Panc1 (cell line): ENCODE measurements around the gene TANK. TPM values are rescaled to one million over a fixed set of nuclear protein-coding genes. Genes with fewer than 3 reads are reported as not detected.

Experiments
- ATAC-seq: fragments of 200-7000 bp; cut with Tn5 transposase; 2 replicates; pipeline ENCODE4 v1.9.1; 2020; ENCODE audit warnings: mild to moderate bottlenecking, moderate library complexity
- BruUV-seq: library from RNA; stranded (reverse); fragments of 400-500 nt; replicated peaks from 2 replicates; lab custom pipeline; 2021; lab: Mats Ljungman, UMichigan
- CTCF ChIA-PET: fragments of 300-600 bp; sonication (Branson Sonifier 250); formaldehyde crosslinking; loops from one replicate; lab custom pipeline; 2022; ENCODE audit warnings: antibody characterized with exemption; lab: Charles Lee
- POLR2A ChIA-PET: fragments of 300-600 bp; sonication (Branson Sonifier 250); formaldehyde crosslinking; loops from one replicate; lab custom pipeline; 2022; ENCODE audit warnings: antibody characterized with exemption; lab: Charles Lee
- DNase-seq: peaks from one replicate; pipeline ENCODE4 v3.0.0-alpha.2; 2010; ENCODE audit warnings: low read depth, low spot score
- H3K27ac ChIP-seq: 2 replicates; pipeline ENCODE4 v1.5.1; 2011; ENCODE audit warnings: mild to moderate bottlenecking, low read length, inconsistent platforms
- H3K27me3 ChIP-seq: fragments of 200-500 bp; sonication (Bioruptor generic); 2 replicates; pipeline ENCODE4 v1.6.0; 2014; ENCODE audit warnings: low read length, inconsistent platforms; ENCODE audit not compliant: control insufficient read depth, insufficient read depth
- H3K36me3 ChIP-seq: fragments of 200-500 bp; sonication (Bioruptor generic); 2 replicates; pipeline ENCODE4 v1.5.1; 2014; ENCODE audit warnings: inconsistent platforms, mild to moderate bottlenecking, low read length, moderate library complexity; ENCODE audit not compliant: control insufficient read depth, insufficient read depth
- H3K4me1 ChIP-seq: 2 replicates; pipeline ENCODE4 v1.5.1; 2011; ENCODE audit warnings: inconsistent platforms, mild to moderate bottlenecking, low read length, moderate library complexity; ENCODE audit not compliant: control insufficient read depth, insufficient read depth
- H3K4me3 ChIP-seq, 2 experiments: 2 replicates each; pipeline ENCODE4 v1.5.1; 2011 to 2012; ENCODE audit warnings: low read depth in 2 of 2, low read length in 2 of 2, mild to moderate bottlenecking in 2 of 2, inconsistent platforms in 1 of 2, moderate library complexity in 1 of 2
- H3K9me3 ChIP-seq: fragments of 200-500 bp; sonication (Bioruptor generic); 2 replicates; pipeline ENCODE4 v1.5.1; 2014; ENCODE audit warnings: low read depth, mild to moderate bottlenecking, inconsistent platforms, low read length, moderate library complexity; ENCODE audit not compliant: control insufficient read depth, insufficient read depth
- POLR2AphosphoS5 ChIP-seq: IDR thresholded peaks from 2 replicates; pipeline ENCODE4 v1.6.1; 2012; ENCODE audit warnings: mild to moderate bottlenecking, low read depth, low read length, moderate library complexity
- SIN3A ChIP-seq: IDR thresholded peaks from 2 replicates; pipeline ENCODE4 v1.6.1; 2012; ENCODE audit warnings: low read depth, mild to moderate bottlenecking, low read length, moderate library complexity, borderline replicate concordance; ENCODE audit not compliant: insufficient read depth
- TCF7L2 ChIP-seq: IDR thresholded peaks from 2 replicates; pipeline ENCODE4 v1.6.1; 2011; ENCODE audit warnings: mild to moderate bottlenecking, low read depth, low read length, inconsistent platforms
- in situ Hi-C: cut with HindIII; loops from 2 replicates; pipeline ENCODE4 v1.10.0; 2016; ENCODE audit warnings: low sequenced_read_pairs, low pct_unique_long_range_greater_than_20kb
- intact Hi-C: fragments of 100-400 bp; cut with micrococcal nuclease; formaldehyde crosslinking; loops from one replicate; pipeline ENCODE4 v1.10.0; 2022; ENCODE audit not compliant: unreplicated experiment
- total RNA-seq: library from RNA; stranded (reverse); gene quantifications from one replicate; pipeline ENCODE4 v1.2.1, GENCODE V29; 2021; ENCODE audit not compliant: unreplicated experiment
- TF ChIP-seq, protein P1 (sequence below): fragments of 450-650 bp; IDR thresholded peaks from 2 replicates; pipeline ENCODE4 v1.5.1; 2017; ENCODE audit warnings: mild to moderate bottlenecking
- TF ChIP-seq, protein P2 (sequence below), 2 experiments: IDR thresholded peaks; 2 replicates each; pipeline ENCODE4 v1.6.1; 2011 to 2012; ENCODE audit warnings: low read depth in 2 of 2, control low read depth in 1 of 2, low read length in 1 of 2, mild to moderate bottlenecking in 1 of 2, moderate library complexity in 1 of 2; ENCODE audit not compliant: insufficient read depth in 1 of 2

Gene TANK
- total RNA-seq, 1 experiment from 2014 or later, result 36.0 TPM

DNA sequence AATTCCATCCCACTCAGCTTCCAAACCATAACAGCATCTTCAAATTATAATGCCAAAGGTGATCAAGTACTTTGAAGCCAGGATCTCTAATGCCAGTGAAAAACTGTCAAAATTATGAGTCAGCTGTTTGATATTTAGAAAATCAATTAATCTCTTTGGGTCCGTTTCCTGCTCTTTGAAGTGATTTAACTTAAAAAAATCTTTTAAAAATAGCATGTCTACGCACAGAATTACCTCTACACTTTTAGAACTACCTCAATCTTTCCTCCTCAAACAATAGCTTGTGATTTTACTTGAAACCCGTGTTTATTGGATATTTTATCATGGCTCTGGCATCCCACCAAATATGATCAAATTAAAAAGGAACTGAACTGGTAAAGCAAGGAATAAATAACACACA lies 31.3 kb upstream of the TANK start:
- Histone ChIP-seq H3K4me3 (no peak overlapping the region), H3K4me1 (peaks cover 9% of the 10 kb centered on the region; the same call in 1 of the 2 replicates), H3K9me3 (no peaks in the 10 kb centered on the region), H3K36me3 (no peaks in the 10 kb centered on the region), H3K27me3 (no peaks in the 10 kb centered on the region), H3K27ac (no peak overlapping the region)
- in situ Hi-C loops, result no loop called here
- ChIA-PET POLR2A (no interaction called here), CTCF (no interaction called here)
- ATAC-seq (no peak), DNase-seq (no peak)
- no TSS peak for BruUV-seq
- TF ChIP-seq SIN3A (no peak), POLR2AphosphoS5 (no peak), TCF7L2 (no peak)
- TF ChIP-seq, protein P1, sequence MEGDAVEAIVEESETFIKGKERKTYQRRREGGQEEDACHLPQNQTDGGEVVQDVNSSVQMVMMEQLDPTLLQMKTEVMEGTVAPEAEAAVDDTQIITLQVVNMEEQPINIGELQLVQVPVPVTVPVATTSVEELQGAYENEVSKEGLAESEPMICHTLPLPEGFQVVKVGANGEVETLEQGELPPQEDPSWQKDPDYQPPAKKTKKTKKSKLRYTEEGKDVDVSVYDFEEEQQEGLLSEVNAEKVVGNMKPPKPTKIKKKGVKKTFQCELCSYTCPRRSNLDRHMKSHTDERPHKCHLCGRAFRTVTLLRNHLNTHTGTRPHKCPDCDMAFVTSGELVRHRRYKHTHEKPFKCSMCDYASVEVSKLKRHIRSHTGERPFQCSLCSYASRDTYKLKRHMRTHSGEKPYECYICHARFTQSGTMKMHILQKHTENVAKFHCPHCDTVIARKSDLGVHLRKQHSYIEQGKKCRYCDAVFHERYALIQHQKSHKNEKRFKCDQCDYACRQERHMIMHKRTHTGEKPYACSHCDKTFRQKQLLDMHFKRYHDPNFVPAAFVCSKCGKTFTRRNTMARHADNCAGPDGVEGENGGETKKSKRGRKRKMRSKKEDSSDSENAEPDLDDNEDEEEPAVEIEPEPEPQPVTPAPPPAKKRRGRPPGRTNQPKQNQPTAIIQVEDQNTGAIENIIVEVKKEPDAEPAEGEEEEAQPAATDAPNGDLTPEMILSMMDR, result no peak
- TF ChIP-seq, protein P2, sequence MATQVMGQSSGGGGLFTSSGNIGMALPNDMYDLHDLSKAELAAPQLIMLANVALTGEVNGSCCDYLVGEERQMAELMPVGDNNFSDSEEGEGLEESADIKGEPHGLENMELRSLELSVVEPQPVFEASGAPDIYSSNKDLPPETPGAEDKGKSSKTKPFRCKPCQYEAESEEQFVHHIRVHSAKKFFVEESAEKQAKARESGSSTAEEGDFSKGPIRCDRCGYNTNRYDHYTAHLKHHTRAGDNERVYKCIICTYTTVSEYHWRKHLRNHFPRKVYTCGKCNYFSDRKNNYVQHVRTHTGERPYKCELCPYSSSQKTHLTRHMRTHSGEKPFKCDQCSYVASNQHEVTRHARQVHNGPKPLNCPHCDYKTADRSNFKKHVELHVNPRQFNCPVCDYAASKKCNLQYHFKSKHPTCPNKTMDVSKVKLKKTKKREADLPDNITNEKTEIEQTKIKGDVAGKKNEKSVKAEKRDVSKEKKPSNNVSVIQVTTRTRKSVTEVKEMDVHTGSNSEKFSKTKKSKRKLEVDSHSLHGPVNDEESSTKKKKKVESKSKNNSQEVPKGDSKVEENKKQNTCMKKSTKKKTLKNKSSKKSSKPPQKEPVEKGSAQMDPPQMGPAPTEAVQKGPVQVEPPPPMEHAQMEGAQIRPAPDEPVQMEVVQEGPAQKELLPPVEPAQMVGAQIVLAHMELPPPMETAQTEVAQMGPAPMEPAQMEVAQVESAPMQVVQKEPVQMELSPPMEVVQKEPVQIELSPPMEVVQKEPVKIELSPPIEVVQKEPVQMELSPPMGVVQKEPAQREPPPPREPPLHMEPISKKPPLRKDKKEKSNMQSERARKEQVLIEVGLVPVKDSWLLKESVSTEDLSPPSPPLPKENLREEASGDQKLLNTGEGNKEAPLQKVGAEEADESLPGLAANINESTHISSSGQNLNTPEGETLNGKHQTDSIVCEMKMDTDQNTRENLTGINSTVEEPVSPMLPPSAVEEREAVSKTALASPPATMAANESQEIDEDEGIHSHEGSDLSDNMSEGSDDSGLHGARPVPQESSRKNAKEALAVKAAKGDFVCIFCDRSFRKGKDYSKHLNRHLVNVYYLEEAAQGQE (IDR thresholded peaks at IDR 0.05; ENCODE audit: insufficient read depth in 1 of 2, low read depth in 2 of 2, low read length in 1 of 2), result no peak
- intact Hi-C loops, result no loop called here

DNA sequence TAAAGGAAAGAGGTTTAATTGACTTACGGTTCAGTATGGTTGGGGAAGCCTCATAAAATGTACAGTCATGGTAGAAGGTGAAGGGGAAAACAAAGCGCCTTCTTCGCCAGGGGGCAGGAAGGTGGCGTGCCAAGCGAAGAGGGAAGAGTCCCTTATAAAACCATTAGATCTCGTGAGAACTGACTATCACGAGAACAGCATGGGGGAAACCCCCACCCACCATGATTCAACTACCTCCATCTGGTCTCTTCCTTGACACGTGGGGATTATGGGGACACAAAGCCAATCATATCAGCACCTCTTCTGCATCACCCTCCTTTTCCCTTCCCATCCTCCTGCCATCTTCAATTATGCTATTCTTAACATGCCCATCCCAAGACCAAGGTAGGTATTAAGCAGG lies 29.9 kb upstream of the TANK start:
- H3K4me3 ChIP-seq, result no peak overlapping the region
- POLR2A ChIA-PET, result no interaction called here

More for the DNA sequence above, 29.9 kb upstream of the TANK start:
- CTCF ChIA-PET, result no interaction called here
- in situ Hi-C loops, result no loop called here
- DNase-seq (no peak), ATAC-seq (no peak)
- Histone ChIP-seq H3K9me3 (no peaks in the 10 kb centered on the region), H3K36me3 (no peaks in the 10 kb centered on the region), H3K27me3 (no peaks in the 10 kb centered on the region), H3K4me1 (peaks cover 17% of the 10 kb centered on the region), H3K27ac (no peak overlapping the region)
- intact Hi-C loops, result no loop called here
- TF ChIP-seq POLR2AphosphoS5 (no peak), SIN3A (no peak), TCF7L2 (no peak)
- TF ChIP-seq, protein P1, result no peak
- TF ChIP-seq, protein P2 (IDR thresholded peaks at IDR 0.05; ENCODE audit: insufficient read depth in 1 of 2, low read depth in 2 of 2, low read length in 1 of 2), result no peak
- no TSS peak for BruUV-seq
